ENCODE data around the gene CDH13. TPM values are rescaled to one million over a fixed set of nuclear protein-coding genes. Genes with fewer than 3 reads are reported as not detected.

The CDH13 gene
- total and polyA plus RNA-seq, 2 of the 8 experiments (the other 6 are each of a cell fraction or from before 2014, with no cell fraction given): 2.3 to 2.4 TPM

GRCh38 chr16:83772806-83773205, 1146.0 kb downstream of the CDH13 start (continued):
- no peak for TF ChIP-seq CTCF (IDR thresholded peaks at IDR 0.05; ENCODE audit: control extremely low read depth in 1 of 3, insufficient read depth in 1 of 3, low read depth in 1 of 3, low read length in 3 of 3)
- no peak for TF ChIP-seq PHF8 (conservative IDR thresholded peaks at IDR 0.05; ENCODE audit: low read depth, low read length)
- no peak for TF ChIP-seq CEBPB (IDR thresholded peaks at IDR 0.05; ENCODE audit: low read depth, low read length)
- TF ChIP-seq CBX8 (IDR thresholded peaks at IDR 0.05; ENCODE audit: borderline replicate concordance, low read depth, low read length): no peak
- TF ChIP-seq EZH2 (IDR thresholded peaks at IDR 0.05; ENCODE audit: low read depth, low read length, severe bottlenecking): no peak
